ENCODE measurements around the gene AQP12A. TPM values are rescaled to one million over a fixed set of nuclear protein-coding genes. Genes with fewer than 3 reads are reported as not detected.
A peak's percentile ranks its signal among the peaks of the same experiment; 100 is the strongest.
"Not testable (repeated sequence)": the region's sequence is repeated elsewhere in the genome, so short reads cannot be mapped to it uniquely, and the experiment has no call there.

AQP12A gene, protein sequence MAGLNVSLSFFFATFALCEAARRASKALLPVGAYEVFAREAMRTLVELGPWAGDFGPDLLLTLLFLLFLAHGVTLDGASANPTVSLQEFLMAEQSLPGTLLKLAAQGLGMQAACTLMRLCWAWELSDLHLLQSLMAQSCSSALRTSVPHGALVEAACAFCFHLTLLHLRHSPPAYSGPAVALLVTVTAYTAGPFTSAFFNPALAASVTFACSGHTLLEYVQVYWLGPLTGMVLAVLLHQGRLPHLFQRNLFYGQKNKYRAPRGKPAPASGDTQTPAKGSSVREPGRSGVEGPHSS
- total RNA-seq: not detected
- long read RNA-seq: 0 reads

DNA sequence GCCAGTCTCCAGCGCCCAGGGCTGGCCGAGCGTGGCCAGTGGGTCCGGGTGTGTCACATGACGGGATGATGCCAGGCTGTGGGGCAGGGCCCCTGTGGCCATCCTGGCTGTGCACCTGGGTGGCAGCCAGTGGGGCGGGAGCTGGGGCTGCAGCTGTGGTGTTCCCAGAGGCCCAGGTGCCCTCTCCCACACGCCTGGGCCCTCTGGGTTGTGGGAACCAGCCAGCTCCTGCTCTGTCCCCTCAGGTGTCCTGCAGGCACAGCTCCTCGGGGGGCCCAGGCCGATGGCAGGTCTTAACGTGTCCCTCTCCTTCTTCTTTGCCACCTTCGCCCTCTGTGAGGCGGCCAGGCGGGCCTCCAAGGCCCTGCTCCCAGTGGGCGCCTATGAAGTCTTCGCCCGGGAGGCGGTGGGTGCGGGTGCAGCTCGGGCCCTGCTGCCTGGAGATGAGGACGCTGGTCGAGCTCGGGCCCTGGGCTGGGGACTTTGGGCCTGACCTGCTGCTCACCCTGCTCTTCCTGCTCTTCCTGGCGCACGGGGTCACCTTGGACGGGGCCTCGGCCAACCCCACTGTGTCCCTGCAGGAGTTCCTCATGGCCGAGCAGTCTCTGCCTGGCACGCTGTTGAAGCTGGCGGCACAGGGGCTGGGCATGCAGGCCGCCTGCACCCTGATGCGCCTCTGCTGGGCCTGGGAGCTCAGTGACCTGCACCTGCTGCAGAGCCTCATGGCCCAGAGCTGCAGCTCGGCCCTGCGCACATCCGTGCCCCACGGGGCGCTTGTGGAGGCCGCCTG lies at the start of gene AQP12A:
TSS of gene AQP12A (plus strand) at position 236 of the 790 bp plus-strand sequence. CDS start at position 284, 48 bp downstream.
- DNase-seq; intact Hi-C loops (cut with micrococcal nuclease): not testable (repeated sequence)
- peak; percentile 17 for ATAC-seq

DNA sequence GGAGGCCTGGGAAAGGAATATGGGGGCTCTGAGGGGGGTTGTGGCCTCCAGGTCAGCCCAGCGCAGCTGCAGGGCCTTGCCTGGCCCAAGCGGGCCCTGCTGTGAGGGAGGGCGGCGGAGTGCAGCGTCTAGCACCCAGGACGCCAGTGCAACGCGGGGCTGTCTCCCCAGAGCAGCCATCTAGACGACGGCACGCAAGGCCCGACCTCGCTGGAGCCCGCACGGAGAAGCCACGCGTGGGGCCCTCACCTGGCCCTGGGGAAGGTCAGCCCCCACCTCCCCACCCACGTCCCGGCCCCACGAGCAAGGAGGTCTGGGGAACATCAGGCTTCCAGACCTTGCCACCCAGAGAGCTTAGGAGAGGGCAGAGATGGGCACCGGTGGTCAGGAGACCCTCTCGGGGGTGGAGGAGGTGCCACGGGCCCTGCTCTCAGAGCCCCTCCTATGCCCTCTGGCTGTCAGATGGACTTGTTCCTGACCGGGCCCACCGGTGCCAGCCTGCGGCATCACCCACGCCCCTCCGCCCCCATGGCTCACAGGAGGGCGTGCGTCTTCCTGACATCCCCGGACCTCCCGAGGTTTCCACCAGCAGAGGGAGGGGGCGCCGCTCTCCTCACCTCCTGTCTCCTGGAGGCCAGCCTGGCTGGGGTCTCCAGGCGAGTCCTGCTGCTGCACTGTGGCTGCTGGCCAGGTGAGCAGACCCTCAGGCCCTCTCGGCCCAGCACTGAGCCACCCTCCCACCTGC lies 49.4 kb upstream of the AQP12A start:
- intact Hi-C loops (cut with micrococcal nuclease): no loop called here

DNA sequence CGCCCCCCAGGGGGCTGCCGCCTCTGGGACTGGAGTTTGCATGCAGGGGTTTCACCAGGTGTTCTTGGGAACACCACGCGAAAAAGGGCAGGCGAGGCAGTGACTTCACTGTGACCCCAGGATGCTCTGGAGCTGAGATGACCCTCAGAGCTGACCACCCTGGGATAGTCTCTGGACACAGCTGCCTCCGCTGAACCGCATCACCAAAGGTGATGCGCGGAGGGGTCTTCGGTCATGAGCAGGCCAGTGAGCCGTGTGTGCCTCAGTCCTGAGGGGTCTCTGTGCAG lies 48.9 kb upstream of the AQP12A start:
- intact Hi-C loops (cut with micrococcal nuclease): no loop called here
- DNase-seq: no peak
- no peak for ATAC-seq

More for the DNA sequence above, 49.4 kb upstream of the AQP12A start:
- no peak for ATAC-seq
- no peak for DNase-seq

DNA sequence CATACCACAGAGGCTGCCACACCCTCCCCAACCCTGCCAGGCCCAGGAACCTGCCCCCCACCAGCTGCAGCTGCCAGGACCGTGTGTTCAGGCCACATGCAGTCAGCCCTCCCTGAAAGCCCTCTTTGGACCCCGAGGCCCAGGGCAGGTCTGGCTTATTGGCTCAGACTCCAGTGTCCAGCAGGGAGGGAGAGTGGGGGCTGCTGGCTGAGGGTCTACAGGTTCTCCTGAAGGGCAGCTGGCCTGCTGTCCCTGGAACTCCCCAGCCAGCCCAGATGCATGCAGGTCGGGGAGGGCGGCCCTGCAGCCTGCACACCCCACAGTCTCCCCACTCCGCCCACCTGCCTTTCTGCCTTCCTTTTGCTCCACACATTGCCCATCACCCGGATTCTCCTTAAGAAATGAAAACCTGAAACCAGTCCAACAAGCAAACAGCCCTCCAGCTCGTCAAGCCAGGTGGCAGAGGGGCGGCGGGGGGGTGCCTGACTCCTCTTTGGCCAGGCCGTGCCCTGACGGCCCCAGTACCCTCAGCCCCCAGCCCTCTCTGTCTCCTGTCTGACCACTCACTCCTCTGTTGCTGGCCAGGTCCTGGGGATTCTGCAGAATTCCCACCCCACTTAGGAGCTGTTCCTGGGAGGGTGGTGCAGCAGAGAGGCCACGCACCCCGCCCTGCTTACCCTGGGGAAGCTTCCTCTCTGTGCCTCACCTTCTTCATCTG lies 48.4 kb upstream of the AQP12A start:
- DNase-seq (no peak), ATAC-seq (no peak)
- intact Hi-C loops (cut with micrococcal nuclease): no loop called here

DNA sequence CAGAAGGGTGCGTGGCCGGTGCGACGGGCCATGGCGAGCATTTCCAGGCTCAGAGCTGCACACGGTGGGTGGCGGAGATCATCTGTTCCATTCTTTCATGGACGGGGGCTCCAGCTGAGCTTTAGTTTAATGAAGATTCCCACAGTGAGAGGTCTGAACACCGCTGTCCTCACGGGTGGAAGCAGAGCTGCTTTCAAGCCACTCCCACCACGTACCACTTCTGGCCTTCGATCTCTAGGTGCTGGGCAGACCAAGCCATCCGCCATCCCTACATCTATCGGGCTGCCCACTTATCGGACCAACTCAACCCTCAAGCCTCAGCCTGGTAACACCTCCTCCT lies 47.9 kb upstream of the AQP12A start:
- no peak for ATAC-seq
- no peak for DNase-seq
- intact Hi-C loops (cut with micrococcal nuclease): no loop called here

DNA sequence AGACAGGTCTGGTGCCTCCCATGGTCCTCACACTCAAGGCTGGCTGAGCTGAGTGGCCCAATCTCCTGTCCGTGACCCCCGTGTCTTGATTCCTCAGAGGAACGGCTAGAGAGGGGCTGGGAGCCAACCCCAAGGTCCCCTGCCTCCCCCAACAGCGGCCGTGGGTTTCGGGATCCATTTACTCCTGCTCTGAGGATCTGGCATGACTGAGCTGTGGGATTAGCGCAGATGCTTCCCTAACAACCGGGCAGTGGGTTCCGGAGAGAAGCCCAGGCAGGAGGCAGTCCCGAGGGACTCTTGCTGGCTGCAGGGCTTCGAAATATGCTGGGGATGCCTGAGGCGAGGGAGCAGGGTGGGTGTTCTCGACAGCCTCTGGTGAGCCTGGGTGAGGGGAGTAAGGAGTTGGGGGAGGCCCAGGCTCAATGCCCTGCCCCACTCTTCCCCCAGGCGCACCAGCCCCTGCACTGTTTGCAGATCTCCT lies 47.5 kb upstream of the AQP12A start:
- intact Hi-C loops (cut with micrococcal nuclease): no loop called here
- ATAC-seq (no peak), DNase-seq (no peak)

DNA sequence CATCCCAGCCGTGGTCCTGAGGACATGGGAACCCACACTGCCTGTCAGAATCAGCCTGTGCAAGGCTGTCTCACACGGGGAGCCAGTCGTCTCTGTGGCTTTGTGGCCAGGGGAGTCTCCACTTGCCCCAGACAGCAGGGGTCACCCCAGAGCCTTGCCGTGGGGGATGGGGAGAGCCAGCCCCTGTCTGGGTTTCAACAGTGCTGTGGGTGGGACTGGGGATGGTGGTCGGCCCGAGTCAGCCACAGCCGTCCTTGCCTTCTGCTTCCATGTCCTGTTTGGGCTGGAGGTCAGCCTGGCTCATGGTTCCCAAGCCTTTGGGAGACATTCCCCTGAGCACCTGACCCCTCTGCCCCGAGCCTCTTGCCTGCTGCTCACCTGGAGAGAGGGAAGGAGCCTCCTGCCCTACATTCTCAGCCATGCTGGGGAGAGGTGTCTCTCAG lies 46.8 kb upstream of the AQP12A start:
- DNase-seq (no peak), ATAC-seq (no peak)
- intact Hi-C loops (cut with micrococcal nuclease): no loop called here

DNA sequence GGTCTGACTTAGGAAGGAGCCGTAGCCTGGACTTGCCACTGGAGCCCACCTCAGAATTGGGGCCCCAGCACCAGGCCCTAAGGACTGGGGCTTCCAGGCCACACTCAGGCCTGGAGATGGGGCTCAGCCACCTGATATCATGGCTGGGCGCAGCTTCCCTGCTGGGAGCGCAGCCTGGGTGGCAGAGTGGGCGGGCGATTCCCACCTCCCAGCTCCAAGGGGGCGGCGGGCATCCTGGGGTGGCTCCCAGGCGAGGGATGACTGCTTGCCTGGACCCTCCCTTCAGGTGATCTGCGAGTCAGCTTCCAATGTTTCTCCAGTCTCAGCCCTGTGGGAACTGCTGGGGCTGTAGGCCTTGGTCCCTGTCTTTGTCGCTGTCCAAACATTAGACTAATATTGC lies 46.3 kb upstream of the AQP12A start:
- no peak for DNase-seq
- intact Hi-C loops (cut with micrococcal nuclease): no loop called here
- no peak for ATAC-seq

DNA sequence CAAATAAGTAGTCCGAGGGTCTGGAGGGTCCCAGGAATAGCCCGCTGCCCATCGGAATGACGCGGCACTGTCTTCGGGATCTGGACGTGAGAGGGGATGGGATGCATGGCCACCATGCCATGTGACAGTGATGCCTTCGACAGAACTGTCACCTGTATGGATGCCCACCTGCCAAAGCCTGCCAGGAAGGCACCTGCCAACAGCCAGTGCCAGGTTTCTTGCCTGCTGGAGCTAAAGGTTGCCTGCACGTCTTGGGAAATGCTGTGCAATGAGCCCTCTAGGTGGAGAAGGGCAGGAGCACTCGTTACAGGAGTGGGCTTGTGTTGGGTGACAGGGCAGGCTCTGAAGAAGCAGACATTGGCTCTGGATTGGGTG lies 45.9 kb upstream of the AQP12A start:
- DNase-seq: no peak
- ATAC-seq: no peak
- intact Hi-C loops (cut with micrococcal nuclease): no loop called here

DNA sequence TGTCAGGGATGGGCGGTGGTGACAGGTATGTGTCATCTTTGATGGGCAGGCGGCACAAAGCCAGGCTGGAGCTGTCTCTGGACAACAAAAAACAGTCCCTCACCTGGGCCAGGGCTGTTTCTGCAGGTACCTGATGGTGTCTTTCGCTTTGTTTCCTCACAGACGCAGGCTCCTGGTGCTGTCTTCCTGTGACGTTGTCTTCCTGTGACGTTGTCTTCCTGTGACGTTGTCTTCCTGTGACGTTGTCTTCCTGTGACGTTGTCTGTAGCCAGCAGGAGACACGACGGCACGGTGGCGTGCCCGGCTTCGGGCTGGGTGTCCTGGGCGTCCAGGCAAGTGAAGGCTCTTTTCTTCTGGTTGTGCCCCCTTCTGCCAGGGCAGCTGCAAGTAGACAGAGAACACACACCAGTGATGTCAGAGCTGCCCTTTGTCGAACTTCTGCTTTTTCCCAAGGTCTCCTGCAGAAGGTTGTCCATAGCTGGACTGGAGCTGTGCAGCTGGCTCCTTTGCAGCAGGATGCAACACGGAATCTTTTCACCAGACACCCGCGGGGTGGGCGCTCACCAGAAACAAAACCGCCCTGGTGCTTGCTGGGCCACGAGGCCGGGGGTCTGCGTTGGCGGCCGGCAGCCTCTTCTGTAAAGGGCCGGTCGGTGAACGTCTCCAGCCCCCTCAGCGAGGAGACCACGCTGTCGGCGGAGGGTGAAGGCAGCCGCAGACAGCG lies 45.3 kb upstream of the AQP12A start:
- DNase-seq: no peak
- ATAC-seq: no peak
- intact Hi-C loops (cut with micrococcal nuclease): no loop called here

DNA sequence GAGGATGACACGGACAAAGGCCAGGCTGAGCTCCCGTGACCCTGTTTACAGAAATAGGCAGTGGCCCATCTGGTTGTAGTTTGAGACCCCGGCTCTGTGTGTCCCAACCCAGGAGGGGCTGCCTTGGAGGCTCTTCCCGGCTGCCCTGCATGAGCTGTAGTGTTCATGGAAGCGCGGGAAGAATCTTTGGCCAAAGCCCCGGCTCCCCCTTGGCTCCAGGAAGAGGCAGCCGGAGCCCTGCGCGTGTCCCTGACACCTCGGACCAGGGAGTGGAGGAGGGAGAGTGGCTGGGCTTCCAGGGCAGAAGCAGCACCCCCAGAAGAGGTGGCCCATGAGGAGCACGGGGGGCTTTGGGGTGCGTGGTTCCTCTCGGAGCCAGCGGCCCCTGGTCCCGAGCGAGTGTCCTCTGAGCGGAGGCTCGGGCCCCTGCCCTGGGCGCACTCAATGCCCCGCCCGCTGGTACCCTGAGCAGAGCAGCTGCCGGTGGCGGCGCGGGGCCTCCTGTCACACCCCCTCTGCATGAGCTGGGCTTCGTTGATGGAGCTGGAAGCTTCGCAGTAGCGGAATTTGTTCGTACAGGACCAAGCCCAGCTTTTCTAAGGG lies 44.7 kb upstream of the AQP12A start:
- ATAC-seq (no peak), DNase-seq (no peak)
- intact Hi-C loops (cut with micrococcal nuclease): no loop called here

DNA sequence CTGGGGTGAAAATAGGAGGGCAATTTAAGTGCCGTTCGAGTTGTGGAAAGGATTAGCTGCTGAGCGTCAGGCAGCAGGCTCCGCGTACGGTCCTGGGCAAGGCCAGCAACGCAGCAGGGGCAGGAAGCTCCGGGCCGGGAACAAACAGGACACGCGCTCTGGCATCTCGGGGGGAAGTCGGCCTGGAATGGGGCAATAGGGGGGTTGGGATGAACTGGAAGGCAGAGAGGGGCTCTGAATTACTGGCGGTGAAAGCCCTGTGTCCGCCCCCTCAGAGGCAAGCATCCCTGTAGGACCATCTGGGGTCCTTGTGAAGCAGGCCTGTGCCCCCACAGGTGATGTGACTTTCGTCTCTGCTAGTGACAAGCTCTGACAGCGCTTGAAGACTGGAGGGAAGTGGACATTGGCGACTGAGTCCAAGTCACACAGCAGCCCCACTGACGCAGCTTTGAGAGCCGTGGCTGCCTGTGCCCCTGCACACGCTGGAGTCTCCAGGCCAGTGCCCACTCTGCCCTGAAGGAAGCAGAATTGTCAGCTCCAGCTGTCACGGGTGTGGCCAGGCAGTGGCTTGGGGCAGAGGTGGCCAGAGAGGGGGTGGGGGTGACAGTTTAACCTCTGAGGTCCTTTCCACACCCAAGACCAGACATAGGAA lies 44.0 kb upstream of the AQP12A start:
- DNase-seq: no peak
- no peak for ATAC-seq
- intact Hi-C loops (cut with micrococcal nuclease): no loop called here

DNA sequence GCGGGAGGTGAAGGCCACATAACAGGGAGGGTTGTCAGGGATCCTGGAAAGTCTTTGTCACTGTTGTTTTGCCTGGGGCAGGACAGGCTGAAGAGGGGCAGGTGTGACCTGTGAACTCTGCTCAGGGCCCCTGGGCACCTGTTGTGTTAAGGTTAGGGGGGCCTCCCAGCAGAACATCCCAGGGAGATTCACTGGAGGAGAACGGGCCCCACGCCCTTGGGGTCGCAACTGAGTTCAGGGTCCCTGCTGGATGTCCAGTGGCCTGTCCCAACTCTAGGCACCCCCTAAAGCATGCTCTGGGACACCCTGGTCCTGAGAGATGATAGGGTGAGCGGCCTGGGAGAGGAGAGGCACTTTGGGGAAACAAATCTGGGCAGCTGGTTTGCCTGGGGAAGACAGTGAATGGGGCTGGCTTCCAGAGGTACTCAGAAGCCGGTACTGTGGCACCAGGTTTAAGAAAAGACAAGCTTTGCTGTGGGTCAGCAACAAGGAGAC lies 43.5 kb upstream of the AQP12A start:
- intact Hi-C loops (cut with micrococcal nuclease): no loop called here
- ATAC-seq (no peak), DNase-seq (no peak)

DNA sequence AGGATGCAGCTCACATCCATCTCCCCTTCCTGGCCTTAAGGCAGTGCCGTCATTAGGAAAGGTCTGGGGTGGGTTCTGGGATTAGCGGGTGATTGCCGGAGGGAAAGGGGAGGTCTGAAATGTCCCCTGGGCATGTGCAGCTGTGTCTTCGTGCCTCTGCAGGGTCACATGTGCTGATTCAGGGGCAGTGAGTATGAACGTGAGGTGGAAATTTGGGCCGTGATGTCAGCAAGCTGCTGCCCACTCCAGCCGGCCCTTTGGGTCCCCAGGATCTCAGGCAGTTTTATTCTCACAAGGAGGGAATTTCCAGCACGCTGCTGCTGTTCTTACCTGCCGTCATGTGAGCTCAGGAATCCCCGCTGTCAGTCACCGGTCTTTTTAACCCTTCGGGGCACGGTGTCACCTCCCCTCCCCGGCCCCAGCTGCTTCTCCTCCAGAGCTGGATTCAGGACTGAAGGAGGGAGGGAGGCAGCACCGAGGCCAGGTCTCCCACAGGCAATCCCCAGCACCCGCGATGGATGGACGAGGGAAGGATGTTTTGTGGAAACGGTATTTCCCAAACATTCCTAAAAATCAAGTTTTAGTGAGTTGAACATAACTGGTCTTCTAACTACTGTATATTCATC lies 42.9 kb upstream of the AQP12A start:
- intact Hi-C loops (cut with micrococcal nuclease): no loop called here
- DNase-seq (no peak), ATAC-seq (no peak)

DNA sequence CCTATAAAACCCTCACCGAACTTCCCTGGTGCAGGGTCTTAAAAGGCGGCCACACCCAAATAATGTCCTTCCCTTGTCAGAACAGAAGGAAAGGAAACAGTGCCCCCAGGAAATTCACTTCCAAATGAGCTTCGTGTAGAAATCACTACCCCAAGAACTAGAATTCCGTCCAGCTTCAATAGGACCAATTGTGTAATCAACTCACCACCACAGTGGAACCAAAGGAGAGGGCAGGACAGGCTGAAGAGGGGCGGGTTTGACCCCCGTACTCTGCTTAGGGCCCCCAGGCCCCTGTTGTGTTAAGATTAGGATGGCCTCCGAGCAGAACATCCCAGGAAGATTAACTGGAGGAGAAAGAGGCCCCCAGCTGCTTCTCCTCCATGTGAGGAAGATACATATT lies 42.3 kb upstream of the AQP12A start:
- intact Hi-C loops (cut with micrococcal nuclease): no loop called here
- ATAC-seq: no peak
- no peak for DNase-seq

DNA sequence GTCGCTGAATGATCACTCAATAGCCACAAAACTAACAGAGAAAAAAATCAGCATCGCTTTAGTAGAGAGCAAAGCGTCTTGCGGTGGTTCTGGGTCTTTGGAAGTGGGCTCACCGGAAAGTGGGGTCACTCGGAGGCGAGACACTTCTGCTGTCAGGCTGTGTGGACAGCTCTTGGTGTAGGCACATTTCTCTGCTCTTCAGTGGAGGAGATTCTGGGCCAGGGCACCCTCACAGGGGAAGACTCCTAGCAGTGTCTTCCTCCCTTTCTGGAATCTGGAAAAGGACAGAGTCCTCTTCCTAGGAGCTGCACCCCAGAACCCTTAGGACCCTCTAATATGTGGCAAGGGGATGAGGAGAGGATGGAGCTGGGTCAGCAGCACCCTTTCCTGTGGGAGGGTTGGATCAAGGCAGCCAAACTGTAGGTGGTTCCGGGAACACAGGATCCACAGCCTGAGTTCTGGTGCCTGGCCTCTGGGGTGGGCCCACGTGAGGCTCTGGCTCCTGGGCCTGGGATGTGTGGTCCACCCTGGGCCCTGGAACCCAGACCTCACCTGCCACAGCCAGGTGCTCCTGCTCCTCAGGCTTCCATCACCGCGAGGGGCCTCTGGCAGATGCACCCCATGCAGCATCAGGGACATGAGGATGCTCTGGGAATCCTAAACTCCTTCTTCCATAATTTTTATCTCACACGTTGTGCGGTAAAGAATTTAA lies 41.3 kb upstream of the AQP12A start:
- intact Hi-C loops (cut with micrococcal nuclease): no loop called here
- ATAC-seq: no peak
- no peak for DNase-seq

DNA sequence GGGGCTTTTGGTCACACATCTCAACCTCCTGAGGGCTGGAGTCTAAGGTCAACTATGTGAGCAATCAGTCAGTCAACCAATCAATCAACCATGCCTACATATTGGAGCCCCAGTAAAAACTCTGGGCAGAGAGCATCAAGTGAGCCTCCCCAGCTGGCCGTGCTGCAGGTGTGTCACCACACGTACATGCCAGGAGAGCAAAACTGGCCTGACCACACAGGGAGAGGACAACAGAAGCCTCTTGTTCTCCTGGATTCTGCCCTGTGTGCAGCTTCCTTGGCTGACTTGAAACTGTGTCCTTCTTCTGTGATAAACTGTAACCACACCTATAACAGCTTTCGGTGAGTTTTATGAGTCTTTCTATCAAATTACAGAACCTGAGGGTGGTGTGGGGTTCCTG lies 40.5 kb upstream of the AQP12A start:
- no peak for ATAC-seq
- DNase-seq: no peak
- intact Hi-C loops (cut with micrococcal nuclease): no loop called here

All from left ventricle myocardium superior (tissue), 1 donor.